ENCODE results near the gene KLF15.

The KLF15 gene

DNA sequence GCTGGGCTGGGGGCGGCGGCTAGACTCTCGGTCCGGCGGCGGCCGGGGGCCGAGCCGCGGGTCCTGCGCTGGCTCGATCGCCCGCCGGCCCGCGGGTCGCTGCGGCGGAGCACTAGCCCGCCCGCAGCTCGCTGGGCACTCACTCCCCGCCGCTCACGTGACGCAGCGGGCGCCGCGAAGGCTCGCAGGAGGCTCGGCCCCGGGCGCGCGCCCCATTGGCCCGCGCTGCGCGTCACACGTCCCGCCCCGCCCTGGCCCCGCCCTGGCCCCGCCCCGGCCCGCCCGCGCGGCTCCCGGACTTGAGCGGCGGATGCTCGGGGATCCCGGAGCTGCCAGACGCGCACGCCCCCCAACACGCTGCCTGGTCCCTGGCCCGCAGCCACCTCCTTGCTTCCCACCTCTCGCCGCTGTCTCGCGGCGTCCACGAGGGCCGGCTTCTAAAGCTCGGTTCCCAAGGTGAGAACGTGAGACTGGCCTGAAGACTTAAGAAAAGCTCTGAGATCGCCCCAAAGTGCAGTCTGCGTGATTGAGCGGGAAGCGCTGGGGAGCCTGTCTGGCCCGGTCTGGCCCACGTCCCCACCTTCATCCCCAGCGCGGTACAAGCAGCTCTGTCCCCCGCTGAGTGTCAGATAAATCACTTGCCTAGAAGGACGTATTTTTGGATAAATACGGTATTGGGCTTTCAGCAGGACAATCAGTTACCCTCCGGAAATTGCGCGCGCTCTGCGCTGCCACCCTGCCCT, at the start of gene KLF15:
Gene KLF15 (minus strand): TSS at position 114 of the 743 bp plus-strand sequence. CDS start 4,486 bp downstream, outside the sequence.
- peak; percentile 70 to 76 for DNase-seq

DNA sequence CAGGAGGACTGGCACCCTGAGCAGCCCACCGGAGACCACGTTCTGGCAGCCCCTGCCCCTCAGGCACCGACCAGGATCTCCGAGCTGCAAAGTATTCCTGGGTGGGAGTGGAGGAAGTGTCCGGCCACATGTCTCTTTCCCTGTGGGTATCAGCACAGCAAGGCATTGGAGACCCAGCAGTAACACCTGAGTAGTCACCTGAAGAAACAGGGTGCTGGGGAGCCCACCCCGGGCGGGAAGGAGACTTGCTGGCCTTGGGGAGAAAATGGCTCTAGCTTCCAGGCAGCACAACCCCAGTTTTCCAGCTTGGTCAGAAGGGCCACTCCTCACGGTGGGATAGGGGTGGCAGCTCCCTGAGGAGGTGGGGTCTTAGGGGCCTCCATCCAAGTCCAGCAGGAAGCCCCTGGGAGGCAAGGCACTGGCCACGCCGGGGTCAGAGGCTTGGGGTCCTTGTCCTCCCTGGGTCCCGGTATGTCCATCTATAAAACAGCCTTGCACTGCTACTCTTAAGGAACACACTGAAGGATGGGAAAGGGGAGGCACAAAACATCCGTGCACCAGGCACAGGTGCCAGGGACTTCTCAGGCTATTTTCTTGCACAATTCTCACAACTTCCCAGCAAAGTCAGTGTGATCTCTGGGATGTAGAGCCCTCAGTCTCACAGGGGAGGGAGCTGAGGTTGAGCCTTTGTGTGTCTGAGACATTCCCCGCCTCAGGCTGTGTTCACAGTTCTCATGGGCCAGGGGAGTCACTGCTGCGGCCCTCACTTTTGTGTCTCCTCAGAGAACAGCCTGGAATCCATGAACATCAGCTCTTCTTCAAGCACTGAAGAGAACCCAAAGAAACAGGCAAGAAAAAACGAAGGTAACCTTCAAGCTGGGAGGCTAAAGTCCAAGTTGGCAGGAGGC, 49.4 kb upstream of the KLF15 start:
- DNase-seq = no peak

DNA sequence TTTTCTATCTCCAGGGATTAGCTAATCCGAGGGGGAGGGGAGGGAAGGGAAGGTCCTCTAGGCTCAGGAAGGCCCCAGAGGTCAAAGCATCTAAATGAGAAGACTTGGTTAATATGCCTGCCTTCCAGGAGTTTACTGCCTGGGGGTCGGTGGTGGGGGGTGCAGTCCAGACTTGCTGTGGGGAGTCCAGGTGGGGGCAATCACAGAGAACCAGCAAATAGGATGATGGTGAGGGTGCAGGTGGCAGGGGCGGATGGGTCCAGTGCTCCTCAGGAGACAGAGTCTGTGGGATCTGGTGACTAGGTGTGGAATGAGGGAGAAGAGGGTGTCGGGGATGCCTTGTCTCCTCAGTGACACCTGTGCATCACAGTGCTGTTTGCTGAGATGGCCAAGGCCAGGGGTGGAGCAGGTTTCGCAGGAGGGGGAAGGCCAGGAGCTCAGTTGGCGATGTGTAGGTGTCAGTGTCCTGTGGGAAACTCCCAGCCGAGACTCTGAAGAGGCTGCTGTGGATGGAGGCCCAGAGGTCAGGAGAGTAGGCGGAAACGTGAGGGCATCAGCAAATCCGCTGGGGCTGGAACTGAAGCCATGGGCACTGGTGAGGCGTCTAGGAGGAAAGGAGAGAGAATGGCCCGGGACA, 45.6 kb upstream of the KLF15 start:
- DNase-seq = no peak

DNA sequence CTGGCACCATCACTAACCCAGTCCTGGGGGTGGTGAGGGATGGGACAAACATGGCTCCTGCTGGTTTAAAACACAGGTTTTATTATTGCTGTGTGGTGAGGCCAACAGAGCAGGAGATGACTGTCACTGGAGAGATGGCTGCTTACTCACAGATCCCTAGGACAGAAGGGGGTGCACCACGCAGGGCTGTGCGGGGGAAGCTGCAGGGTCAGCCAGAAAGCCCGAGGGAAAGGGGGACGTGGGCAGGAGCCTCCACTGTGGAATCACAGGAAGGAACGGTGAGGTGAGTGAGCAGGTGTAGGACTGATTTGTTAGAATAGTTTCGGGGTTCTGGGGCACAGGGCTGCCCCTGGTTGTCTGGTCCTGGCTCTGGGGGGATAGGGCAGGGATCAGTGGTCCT, 45.0 kb upstream of the KLF15 start:
- DNase-seq = no peak

DNA sequence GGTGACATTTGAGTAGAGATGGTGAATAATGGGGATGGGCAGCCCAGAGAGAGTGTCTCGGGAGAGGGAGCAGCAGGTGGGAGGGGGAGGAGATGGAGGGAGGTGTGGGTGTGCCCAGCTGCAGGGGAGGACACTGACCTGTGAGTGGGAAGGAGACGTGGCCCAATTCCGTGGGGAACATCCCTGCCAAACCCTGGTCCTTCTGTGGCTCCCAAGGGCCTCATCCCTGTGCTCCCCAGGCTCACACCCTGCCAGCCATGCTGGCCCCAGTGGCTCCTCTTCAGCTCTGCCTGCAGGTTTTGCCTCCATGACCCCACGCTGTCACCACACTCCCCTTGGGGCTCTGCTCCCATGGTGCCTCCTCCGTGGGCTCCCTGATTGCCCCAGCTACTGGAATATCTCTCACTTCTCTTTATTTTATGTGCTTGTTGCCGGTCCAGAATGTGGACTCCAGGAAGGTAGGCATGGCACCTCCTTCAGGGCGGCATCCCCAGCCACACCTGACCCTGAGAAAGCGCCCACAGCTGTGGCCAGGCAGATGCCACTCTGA, 44.5 kb upstream of the KLF15 start:
- no peak for DNase-seq

DNA sequence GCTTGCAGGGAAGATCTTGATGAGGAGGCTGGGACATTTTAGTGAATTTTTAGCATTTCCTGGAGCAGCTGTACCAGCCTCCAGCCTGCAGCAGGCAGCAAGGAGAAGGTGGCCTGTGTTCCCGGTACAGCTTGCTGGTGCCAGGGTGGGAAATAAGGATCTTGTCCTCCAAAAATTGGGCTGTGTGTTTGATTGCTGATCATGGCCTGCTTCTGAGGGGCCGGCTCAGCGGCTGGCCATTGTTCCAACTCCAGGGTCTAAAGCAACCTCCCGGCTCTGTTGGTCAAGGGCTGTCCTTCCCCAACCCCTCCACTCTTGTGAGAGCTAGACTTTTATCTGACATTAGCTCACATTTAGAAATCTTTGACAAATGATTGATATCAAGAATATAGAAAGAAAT, 42.5 kb upstream of the KLF15 start:
- DNase-seq = no peak

DNA sequence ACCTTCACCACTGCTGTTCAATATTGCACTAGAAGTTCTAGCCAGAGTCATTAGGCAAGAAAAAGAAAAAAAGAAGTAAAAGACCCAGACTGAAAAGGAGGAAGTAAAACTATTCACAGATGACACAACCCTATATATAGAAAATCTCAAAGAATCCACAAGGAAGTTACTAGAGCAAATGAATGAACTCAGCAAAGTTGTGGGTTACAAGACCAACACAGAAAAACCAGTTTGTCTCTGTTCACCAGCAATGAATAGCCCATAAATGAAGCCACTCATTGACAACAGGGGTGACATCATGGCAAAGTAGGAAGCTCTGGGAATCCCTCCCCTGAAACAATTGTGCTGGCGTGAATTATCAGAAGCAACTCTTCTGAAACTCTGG, 42.1 kb upstream of the KLF15 start:
- no peak for DNase-seq

DNA sequence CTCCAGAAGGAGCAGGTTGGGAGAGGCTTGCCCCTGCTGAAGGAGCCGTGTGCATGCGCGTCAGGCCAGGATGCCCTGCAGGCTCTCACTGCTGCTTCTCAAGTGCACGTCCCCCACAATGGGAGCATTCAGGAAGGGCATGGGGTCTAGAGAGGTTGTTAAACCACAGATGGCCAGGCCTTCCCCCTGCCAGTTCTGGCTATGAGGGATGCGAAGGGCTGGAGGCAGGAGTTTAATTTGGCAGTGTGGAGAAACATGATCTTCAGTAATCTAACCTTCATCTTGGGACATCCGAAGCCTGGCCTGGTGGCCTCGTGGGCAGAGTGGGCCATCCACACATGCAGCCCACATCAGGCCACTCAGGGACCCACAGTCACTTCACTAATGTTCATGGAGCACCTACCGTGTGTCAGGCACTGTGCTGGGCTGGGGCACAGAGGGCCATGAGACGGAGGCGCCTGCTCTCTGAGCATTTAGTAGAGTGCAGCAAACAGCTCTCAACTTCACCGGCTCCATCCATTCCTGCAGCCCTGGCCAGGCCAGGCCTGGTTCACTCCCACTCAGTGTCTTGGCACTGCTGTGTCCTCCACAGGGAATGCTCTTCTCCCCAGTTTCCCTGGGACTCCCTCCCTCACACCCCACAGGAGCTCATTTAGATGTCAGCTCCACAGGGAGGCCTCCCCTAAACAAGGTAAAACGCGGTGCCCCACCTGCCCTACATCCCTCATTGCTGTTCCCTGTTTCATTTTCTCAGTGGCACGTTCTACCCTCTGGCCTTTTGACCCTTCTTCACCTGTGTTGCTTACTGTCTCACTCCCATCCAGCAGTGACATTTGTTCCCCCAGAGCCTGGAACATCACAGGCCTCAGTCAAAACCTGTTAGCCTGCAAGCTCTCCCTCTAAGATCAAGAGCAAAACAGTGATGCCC, 41.5 kb upstream of the KLF15 start:
- no peak for DNase-seq

DNA sequence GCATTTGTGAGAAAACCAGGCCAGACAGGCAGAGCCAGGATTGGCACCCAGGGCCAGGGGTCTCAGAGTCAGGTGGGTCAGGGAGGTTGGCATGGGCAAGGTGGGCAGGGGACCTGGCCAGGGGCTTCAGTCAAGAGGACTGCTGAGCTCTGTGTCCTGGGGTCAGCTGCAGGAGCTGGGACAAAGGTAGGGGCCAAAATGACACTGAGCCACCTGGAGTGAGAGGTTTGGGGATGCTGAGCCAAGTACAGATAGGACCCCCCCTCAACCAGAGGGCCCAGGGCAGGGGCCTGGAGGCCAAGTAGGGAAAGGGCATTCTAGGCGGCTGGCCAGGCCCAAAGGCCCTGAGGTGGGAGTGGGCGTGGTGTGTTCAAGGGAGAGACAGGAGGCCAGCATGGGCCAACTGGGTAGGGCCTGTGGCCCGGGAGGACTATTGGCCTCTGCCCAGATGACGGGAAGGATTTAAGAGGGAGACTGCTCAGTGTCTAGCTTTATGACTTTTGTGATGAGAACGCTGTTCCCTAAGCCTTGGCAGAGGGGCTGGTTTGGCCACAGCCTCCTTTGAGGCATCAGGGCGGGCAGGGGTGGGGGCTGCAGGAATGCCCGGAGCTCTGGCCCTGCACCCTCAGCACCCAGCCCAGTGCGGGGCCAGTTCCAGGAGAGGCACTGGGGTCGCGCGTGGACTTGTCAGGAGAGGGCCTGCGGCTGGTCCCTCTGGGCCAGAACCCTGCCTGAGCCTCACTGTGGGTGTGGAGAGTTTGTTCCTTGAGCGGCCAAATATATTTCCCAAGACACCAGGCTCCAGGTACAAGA, 40.6 kb upstream of the KLF15 start:
- DNase-seq = no peak

DNA sequence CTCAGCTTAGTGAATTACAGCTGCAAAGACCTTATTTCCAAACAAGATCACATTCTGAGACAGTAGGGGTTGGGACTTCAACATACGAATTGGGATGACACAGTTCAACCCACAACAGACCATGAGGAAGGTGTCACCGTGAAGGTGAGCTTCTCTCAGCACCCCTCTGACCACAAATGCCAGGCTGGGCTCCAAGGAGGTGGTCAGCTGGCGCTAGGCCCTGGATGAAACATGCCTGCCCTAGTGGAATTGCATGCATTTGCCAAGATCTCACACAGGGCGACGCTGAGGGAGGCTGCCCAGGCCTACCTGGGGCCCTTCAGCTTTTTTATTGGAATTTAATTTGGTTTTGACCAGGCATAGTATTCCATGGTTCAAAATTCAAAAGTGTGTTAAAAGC, 39.3 kb upstream of the KLF15 start:
- no peak for DNase-seq

DNA sequence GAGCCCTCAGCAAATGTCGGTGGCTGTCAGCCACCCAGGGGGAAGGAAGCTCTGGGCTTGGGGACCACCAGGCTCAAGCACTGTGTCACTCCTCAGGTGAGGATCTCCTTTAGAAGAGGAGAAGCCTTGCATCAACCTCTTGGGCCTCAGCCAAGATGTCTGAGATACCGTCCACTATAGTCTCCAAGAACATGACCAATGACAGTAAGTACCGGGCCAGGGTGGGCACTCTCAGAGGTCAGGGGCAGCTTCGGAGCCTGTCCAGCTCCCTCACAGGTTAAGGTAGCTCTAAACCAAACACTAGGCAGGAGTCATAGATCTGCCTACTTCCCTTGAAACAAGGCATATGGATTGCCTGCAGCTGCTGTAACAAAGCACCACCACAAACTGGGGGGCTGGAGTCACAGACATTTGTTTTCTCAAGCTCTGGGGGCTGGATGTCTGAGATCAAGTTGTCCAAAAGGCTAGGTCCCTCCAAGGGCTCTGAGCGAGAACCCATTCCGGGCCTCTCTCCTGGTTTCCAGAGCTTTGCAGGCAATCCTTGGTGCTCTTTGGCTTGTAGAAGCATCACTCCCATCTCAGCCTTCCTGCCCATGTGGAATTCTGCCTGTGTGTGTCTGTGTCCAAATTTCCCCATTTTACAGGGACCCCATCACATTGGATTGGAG, 38.8 kb upstream of the KLF15 start:
- no peak for DNase-seq

DNA sequence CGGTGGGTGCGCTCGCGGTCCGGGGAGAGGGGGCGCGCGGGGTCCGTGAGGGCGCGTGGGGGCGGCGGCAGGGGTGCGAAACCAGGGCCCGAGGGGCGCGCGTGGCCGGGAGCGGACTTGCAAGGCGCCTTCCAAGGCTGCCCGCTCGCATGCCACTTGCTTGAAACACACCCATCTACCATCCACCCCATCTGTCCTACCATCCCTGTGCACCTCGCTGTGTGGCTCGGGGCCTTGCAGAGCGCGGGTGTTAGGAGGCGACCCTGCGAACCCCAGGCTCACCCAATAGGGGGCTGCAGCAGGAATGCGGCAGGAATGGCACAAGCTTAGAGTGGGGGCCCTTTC, 37.7 kb upstream of the KLF15 start:
- no peak for DNase-seq

DNA sequence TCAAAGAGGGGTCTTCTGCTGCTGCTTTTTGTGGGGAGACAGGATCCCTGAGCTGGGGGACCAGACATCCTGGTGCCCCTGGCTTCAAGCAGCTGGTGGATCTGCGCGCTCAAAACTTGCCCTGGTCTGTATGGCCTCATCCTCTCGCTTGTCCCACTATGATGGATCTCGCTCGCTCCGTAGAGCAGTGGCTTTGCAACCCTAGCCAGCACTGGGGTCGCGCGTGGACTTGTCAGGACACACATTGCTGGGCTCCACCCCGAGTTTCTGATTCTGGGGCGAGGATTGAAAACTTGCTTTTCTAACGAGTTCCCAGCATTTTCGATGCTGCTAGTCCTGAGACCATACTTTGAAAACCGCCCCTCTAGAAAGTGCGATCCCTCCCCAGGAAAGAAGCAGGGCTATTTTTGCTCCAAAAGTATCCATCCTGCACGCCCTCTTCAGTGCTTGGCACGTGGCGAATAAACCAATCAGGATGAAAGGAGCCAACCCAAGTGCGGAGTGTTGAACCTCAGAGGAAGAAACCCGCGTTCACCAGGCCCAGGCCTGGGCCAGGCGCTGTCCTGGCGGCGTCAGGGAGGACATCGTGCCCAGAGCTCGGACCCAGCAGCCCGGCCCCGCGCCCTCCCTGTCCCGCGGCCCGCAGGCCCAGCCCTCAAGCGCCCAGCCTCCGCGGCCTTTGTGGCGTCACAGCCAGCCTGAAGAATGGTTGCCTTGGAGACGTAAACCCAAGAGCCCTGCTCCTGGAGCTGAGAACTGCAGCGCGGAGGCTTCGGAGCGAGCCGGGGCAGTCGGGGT, 37.2 kb upstream of the KLF15 start, which contains the start of gene CFAP100:
Gene CFAP100 (plus strand): TSS at position 731 of the 798 bp plus-strand sequence. CDS start 1,092 bp downstream, outside the sequence.
- DNase-seq = no peak

DNA sequence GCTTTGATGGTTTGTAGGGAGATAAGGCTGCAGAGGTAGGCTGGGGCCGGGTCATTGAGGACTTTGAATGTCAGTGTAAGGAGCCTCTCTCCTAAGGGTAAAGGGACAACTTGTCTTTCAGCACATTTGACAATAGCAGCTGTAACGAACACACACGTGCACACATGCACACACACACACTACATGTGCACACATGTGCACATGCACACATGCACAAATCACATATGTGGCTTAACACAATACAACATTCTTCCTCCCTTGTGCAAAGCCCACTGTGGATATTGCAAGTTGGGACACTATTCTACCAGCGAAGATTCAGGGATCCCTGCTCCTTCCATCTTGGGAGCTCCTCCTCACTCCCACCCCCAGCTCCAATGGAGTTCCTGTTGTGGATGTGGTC, 36.4 kb upstream of the KLF15 start:
- no peak for DNase-seq

DNA sequence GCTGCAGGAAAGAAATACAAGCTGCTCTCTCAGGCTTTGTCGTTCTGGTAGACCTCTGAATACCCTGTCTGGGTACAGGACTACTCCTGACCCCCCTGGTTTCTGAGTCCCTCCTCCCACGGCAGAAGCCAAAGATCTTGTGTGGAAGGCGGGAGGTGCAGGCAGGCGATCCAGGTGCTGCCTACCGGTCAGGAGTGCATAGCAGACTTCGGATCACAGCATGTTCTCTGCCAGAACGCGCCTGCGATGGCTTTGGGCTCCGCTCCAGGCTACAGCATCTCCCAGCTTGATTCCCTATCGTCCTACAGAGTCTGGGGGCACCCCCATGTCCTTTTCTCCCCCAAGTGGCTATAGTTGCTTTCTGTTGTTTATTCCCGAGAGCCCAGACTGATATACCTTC, 35.0 kb upstream of the KLF15 start:
- DNase-seq = no peak

DNA sequence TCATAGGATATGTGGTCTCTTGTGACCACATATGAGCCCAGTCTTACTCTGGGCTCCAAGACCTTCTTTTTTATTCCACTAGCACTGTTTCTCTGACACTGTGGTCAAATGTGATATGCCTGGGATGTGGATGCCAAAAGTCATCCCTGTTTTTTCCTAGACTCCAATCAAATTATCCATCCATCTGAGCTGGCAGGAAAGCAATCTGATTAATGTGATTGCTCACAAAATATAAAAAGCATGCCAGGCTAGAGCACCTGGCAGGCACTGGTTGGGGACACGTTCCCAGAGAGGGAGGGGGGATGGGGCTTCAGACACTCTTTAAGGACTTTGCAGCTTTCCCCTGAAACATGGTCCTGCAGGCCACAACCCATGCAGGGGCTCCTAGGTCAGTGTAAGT, 34.4 kb upstream of the KLF15 start:
- no peak for DNase-seq

DNA sequence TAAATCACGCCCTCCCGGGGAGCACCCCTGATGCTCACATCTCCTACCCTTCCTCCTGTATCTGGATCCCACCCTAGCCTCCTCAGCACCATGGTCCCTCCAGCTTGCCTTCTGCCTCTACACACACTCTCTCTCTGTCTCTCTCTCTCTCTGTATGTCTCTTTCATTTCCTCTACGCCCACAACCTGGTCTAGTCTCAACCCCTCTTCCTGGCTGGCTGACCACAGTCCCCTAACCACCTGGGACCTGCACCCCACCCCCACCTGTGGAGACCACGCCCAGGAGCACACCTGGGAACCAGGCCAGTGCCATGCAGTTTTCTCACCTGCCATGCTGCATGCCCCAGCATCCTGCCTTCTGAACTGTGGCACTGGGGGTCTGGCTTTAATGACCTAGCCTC, 33.5 kb upstream of the KLF15 start:
- DNase-seq = no peak

DNA sequence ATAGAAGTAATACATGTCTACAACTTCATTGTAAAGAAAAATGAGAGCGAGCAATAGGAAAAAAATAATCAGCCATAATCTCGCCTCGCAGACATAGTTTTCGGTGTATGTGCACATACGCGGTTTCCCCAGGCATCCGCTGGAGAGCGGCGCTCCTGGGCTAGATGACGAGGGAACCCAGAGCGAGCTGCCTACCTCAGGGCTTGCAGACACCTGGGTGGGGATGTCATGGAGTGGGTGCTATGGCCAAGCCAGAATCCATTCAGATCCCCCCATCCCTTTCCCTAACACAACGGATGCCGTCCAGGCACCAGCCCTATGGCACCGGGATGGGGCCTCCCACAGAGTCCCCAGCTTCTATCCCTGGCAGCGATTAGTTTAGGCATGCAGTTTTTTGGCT, 33.0 kb upstream of the KLF15 start:
- no peak for DNase-seq

DNA sequence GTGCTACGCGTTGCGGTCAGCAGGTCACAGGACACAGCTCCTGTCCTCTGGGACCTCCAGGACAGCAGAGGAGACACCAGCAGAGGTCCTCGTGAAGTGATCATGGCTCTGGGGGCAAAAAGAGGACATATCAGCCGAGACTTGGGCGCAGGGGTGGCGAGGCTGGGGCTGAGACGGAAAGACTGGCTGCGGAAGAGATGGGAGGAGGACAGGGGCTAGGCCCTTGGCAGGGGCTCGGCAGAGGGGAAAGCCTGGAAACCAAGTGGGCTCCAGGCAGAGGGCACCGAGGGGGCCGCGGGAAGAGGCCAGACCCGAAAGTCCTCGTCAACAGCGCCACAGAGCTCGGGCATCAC, 32.6 kb upstream of the KLF15 start:
- DNase-seq = no peak
